K562 (cell line): ENCODE data around the gene TCEAL4. TPM values are rescaled to one million over a fixed set of nuclear protein-coding genes. Genes with fewer than 3 reads are reported as not detected.
A peak's percentile ranks its signal among the peaks of the same experiment; 100 is the strongest.

Source experiments
- CBX3 ChIP-seq, 2 experiments: IDR thresholded peaks; 1 replicate in 1 of 2; 2 replicates in 1 of 2; pipeline ENCODE4 v1.6.1; 2012; ENCODE audit warnings: inconsistent platforms in 2 of 2, low read length in 2 of 2, borderline replicate concordance in 1 of 2, control low read depth in 1 of 2
- CHD2 ChIP-seq: IDR thresholded peaks from 2 replicates; pipeline ENCODE4 v1.6.1; 2011; ENCODE audit warnings: low read depth, low read length
- ESRRA ChIP-seq: fragments of 450-650 bp; IDR thresholded peaks from 2 replicates; pipeline ENCODE4 v1.6.1; 2014; ENCODE audit warnings: low read depth, mild to moderate bottlenecking, moderate library complexity, borderline replicate concordance
- HEY1 ChIP-seq: fragments of 250-450 bp; sonication (Bioruptor Pico); IDR thresholded peaks from 2 replicates; pipeline ENCODE4 v1.5.0; 2020; ENCODE audit warnings: mild to moderate bottlenecking, moderate library complexity, borderline replicate concordance
- KDM5B ChIP-seq: fragments of 200-600 bp; sonication (generic); IDR thresholded peaks from 2 replicates; pipeline ENCODE4 v1.6.1; 2012; ENCODE audit warnings: low read depth, mild to moderate bottlenecking, moderate library complexity, low read length, control low read depth, inconsistent platforms; ENCODE audit not compliant: insufficient replicate concordance
- LCOR ChIP-seq: sonication (generic); formaldehyde crosslinking; IDR thresholded peaks from 2 replicates; pipeline ENCODE4 v1.8.0; 2022; ENCODE audit warnings: mild to moderate bottlenecking, missing genetic modification reagents
- MAFF ChIP-seq: IDR thresholded peaks from 2 replicates; pipeline ENCODE4 v1.6.1; 2012; ENCODE audit warnings: low read length, improper control_type of control experiment
- NFYB ChIP-seq: IDR thresholded peaks from 2 replicates; pipeline ENCODE4 v1.6.1; 2011; ENCODE audit warnings: mild to moderate bottlenecking, moderate library complexity; ENCODE audit not compliant: insufficient read length; ENCODE audit errors: extremely low read depth
- PHB2 ChIP-seq: fragments of 450-650 bp; IDR thresholded peaks from 2 replicates; pipeline ENCODE4 v1.6.1; 2017; ENCODE audit warnings: low read depth
- RAD21 ChIP-seq, 2 experiments: fragments of 250-450 bp in 1 of 2; fragments of 450-650 bp in 1 of 2; sonication (Bioruptor Pico) in 1 of 2; formaldehyde crosslinking in 1 of 2; IDR thresholded peaks in 1 of 2; conservative IDR thresholded peaks in 1 of 2; 2 replicates each; pipeline versions ENCODE4 v1.4.0 to v1.8.0; 2020 to 2022; ENCODE audit warnings: mild to moderate bottlenecking in 2 of 2, moderate library complexity in 1 of 2
- RBFOX2 ChIP-seq: fragments of 200-400 bp; formaldehyde crosslinking; IDR thresholded peaks from 2 replicates; pipeline ENCODE4 v1.6.1; 2017; ENCODE audit warnings: low read depth, mild to moderate bottlenecking, low read length, moderate library complexity
- RBM39 ChIP-seq: fragments of 200-400 bp; formaldehyde crosslinking; optimal IDR thresholded peaks from 2 replicates; pipeline ENCODE3; 2018; ENCODE audit warnings: low read depth, low read length
- SAP30 ChIP-seq: fragments of 200-600 bp; sonication (generic); IDR thresholded peaks from 2 replicates; pipeline ENCODE4 v1.6.1; 2012; ENCODE audit warnings: borderline replicate concordance, low read depth, mild to moderate bottlenecking, moderate library complexity, low read length, control low read depth, inconsistent platforms; ENCODE audit not compliant: insufficient read depth, poor library complexity, severe bottlenecking
- SMARCE1 ChIP-seq: fragments of 450-650 bp; IDR thresholded peaks from 2 replicates; pipeline ENCODE4 v1.7.1; 2016; ENCODE audit warnings: mild to moderate bottlenecking
- WHSC1 ChIP-seq: IDR thresholded peaks from one replicate; pipeline ENCODE4 v1.6.1; 2012; ENCODE audit warnings: low read length, control low read depth, inconsistent platforms
- ZNF263 ChIP-seq: sonication (generic); formaldehyde crosslinking; IDR thresholded peaks from 2 replicates; pipeline ENCODE4 v1.8.0; 2022; ENCODE audit warnings: mild to moderate bottlenecking, missing genetic modification reagents, borderline replicate concordance
- ZNF311 ChIP-seq: fragments of 250-450 bp; sonication (Bioruptor Pico); IDR thresholded peaks from 2 replicates; pipeline ENCODE4 v1.4.0; 2020; ENCODE audit warnings: mild to moderate bottlenecking, moderate library complexity
- ZNF384 ChIP-seq: IDR thresholded peaks from 2 replicates; pipeline ENCODE4 v1.6.1; 2012; ENCODE audit warnings: low read depth, low read length, improper control_type of control experiment
- ZNF77 ChIP-seq: fragments of 250-450 bp; sonication (Bioruptor Pico); IDR thresholded peaks from 2 replicates; pipeline ENCODE4 v1.5.0; 2020
- polyA plus RNA-seq, 8 experiments: library from polyadenylated mRNA; depleted of rRNA in 4 of 8; stranded (reverse) in 5 of 8; unstranded in 3 of 8; fragments of >200 nt; fragmentation: Nextera tagmentation in 2 of 8; fragmentation: Illumina TruSeq in 1 of 8; extraction: Ambion mirVana in 2 of 8; extraction: Trizol in 1 of 8; gene quantifications; 2 replicates each; pipeline versions ENCODE4 v1.2.1 to v1.2.3, GENCODE V29; 2011 to 2014; ENCODE audit warnings: inconsistent platforms in 1 of 8, missing spikeins in 1 of 8
- total RNA-seq, 7 experiments: library from RNA; depleted of rRNA in 6 of 7; stranded (reverse); fragments of >200 nt in 6 of 7; fragmentation: Illumina TruSeq in 2 of 7; extraction: Trizol in 2 of 7; gene quantifications; 2 replicates each; pipeline versions ENCODE4 v1.2.1 to v1.2.3, GENCODE V29; 2011 to 2021; ENCODE audit warnings: low replicate concordance in 1 of 7
- TF ChIP-seq, protein P1 (sequence below): IDR thresholded peaks from 2 replicates; pipeline ENCODE4 v1.6.1; 2011; ENCODE audit warnings: borderline replicate concordance, low read depth, mild to moderate bottlenecking, moderate library complexity, low read length; ENCODE audit not compliant: insufficient read depth, poor library complexity, severe bottlenecking
- TF ChIP-seq, protein P2 (sequence below): fragments of 250-450 bp; sonication (Bioruptor Pico); IDR thresholded peaks from 2 replicates; pipeline ENCODE4 v1.8.0; 2021; ENCODE audit warnings: mild to moderate bottlenecking, moderate library complexity
- TF ChIP-seq, protein P3 (sequence below): sonication (generic); formaldehyde crosslinking; IDR thresholded peaks from 2 replicates; pipeline ENCODE4 v1.8.1; 2022; ENCODE audit warnings: missing genetic modification reagents

Gene TCEAL4
- total and polyA plus RNA-seq, 9 of the 15 experiments (the other 6 are each of a cell fraction or from before 2014, with no cell fraction given): 0.36 to 12.3 (median 7.9) TPM

- TF ChIP-seq, protein P1, sequence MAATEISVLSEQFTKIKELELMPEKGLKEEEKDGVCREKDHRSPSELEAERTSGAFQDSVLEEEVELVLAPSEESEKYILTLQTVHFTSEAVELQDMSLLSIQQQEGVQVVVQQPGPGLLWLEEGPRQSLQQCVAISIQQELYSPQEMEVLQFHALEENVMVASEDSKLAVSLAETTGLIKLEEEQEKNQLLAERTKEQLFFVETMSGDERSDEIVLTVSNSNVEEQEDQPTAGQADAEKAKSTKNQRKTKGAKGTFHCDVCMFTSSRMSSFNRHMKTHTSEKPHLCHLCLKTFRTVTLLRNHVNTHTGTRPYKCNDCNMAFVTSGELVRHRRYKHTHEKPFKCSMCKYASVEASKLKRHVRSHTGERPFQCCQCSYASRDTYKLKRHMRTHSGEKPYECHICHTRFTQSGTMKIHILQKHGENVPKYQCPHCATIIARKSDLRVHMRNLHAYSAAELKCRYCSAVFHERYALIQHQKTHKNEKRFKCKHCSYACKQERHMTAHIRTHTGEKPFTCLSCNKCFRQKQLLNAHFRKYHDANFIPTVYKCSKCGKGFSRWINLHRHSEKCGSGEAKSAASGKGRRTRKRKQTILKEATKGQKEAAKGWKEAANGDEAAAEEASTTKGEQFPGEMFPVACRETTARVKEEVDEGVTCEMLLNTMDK: peak; percentile 59
- TF ChIP-seq PHB2 (no peak), HEY1 (CRISPR knock-in tag) (no peak), LCOR (CRISPR knock-in tag) (0 out of 2 replicates have a peak, but pooled peaks have one; percentile 25), RBFOX2 (peak; percentile 64), NFYB (no peak), RAD21 (CRISPR knock-in tag; conservative IDR thresholded peaks at IDR 0.05 in 1 of 2, IDR thresholded peaks at IDR 0.05 in 1 of 2) (0 out of 4 replicates have a peak, but pooled peaks of 1 of the 2 experiments have one; percentile 11), KDM5B (peak; percentile 40), WHSC1 (no peak), ZNF77 (CRISPR knock-in tag) (no peak), ZNF384 (no peak), RBM39 (no peak), ZNF263 (CRISPR knock-in tag) (peak; percentile 92), SAP30 (no peak), ZNF311 (CRISPR knock-in tag) (no peak), CBX3 (IDR thresholded peaks at IDR 0.05; ENCODE audit: borderline replicate concordance in 1 of 2, low read length in 2 of 2) (no peak), ESRRA (no peak), MAFF (no peak), CHD2 (no peak), SMARCE1 (0 out of 2 replicates have a peak, but pooled peaks have one; percentile 20)
- TF ChIP-seq, protein P2, sequence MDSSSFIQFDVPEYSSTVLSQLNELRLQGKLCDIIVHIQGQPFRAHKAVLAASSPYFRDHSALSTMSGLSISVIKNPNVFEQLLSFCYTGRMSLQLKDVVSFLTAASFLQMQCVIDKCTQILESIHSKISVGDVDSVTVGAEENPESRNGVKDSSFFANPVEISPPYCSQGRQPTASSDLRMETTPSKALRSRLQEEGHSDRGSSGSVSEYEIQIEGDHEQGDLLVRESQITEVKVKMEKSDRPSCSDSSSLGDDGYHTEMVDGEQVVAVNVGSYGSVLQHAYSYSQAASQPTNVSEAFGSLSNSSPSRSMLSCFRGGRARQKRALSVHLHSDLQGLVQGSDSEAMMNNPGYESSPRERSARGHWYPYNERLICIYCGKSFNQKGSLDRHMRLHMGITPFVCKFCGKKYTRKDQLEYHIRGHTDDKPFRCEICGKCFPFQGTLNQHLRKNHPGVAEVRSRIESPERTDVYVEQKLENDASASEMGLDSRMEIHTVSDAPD (CRISPR knock-in tag): no peak
- TF ChIP-seq, protein P3, sequence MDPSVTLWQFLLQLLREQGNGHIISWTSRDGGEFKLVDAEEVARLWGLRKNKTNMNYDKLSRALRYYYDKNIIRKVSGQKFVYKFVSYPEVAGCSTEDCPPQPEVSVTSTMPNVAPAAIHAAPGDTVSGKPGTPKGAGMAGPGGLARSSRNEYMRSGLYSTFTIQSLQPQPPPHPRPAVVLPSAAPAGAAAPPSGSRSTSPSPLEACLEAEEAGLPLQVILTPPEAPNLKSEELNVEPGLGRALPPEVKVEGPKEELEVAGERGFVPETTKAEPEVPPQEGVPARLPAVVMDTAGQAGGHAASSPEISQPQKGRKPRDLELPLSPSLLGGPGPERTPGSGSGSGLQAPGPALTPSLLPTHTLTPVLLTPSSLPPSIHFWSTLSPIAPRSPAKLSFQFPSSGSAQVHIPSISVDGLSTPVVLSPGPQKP (CRISPR knock-in tag): no peak
Measured at GRCh38 chrX:103629318-103630170, 44.2 kb downstream of the TCEAL4 start (continued).
